Adipose tissue (tissue), 3 donors: ENCODE measurements around the gene ISLR. TPM values are rescaled to one million over a fixed set of nuclear protein-coding genes. Genes with fewer than 3 reads are reported as not detected.

Experiments
- H3K27ac ChIP-seq: one replicate; pipeline ENCODE4 v1.5.1; 2013; ENCODE audit warnings: low read depth, low read length
- WGBS, 3 donors: extraction: QIAGEN DNeasy Blood & Tissue Kit; methylation state at CpG; one replicate each; pipeline ENCODE4 v1.1.7; 2013; 5-methylcytosine and 5-hydroxymethylcytosine counted together
- polyA plus RNA-seq, 3 donors: library from polyadenylated mRNA; stranded (reverse); fragments of 200-250 nt; gene quantifications; one replicate each; pipeline ENCODE4 v1.2.3, GENCODE V29; 2013
- donor health status: healthy with polysubstance abuse.
- donor health status: Bipolar disorder and iron deficiency.
- donor health status: healthy.

The ISLR gene
- polyA plus RNA-seq, result 10 to 100 TPM in 2 of 3 donors, 1 to 10 TPM in 1; 2.5 to 65.8 (median 22.2) TPM

DNA sequence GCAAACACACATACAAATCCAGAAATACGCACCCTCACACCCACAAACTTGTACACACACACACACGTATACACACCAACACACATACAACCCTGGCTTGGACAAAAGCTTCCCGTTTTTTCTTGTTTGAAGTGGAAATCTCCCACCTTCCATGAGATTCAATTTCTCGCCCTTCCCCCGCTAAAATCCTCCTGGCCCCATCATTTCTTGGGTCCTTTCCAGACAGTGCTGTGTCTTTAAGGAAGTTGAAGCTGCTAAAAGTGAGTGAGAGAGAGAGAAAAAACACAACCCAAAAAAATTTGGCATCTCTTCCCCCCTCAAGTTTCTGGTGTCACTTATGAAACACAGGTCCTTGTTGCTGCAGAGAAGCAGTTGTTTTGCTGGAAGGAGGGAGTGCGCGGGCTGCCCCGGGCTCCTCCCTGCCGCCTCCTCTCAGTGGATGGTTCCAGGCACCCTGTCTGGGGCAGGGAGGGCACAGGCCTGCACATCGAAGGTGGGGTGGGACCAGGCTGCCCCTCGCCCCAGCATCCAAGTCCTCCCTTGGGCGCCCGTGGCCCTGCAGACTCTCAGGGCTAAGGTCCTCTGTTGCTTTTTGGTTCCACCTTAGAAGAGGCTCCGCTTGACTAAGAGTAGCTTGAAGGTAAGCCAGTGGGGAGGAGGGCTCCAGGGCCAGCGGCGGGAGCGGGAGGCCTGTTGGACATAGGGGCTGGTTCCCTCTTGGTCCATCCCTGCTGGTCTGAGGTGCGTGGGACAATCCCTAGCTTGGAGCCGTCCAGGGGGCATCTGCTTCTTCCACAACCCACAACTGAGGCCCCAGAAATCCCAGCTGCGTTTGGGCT lies at the start of gene ISLR:
Gene ISLR (plus strand): TSS at position 331 of the 839 bp plus-strand sequence. CDS start 1,149 bp downstream, outside the sequence.
- 37 to 63% (median 42%) methylated on average over 19 to 20 of the region's 20 CpGs for WGBS, 3 donors
- H3K27ac ChIP-seq, result no peak within 1 kb of the TSS

DNA sequence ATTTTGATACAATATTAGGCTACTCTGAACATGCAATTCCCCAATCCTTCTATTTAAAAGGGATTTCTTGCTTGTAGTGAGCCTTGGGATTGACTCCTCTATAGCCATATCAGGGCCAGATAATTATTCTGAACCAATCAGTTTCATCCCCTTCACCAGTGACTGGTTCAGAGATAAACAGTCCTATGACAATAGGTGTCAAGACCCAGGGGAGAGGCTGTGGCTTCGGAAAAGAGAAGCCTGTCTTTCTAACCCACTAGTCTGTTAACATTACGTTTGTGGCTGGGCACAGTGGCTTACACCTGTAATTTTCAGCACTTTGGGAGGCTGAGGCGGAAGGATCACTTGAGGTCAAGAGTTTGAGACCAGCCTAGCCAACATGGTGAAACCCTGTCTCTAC lies 49.3 kb upstream of the ISLR start:
- no peak overlapping the region for H3K27ac ChIP-seq
- WGBS, 3 donors, result 59 to 87% (median 84%) methylated on average over 3 of the region's 3 CpGs

- 48 to 74% (median 62%) methylated on average over 7 of the region's 7 CpGs for WGBS, 3 donors
- no peak overlapping the region for H3K27ac ChIP-seq
Measured at GRCh38 chr15:74124759-74125158, 48.8 kb upstream of the ISLR start.

GRCh38 chr15:74127255-74127953 lies 46.1 kb upstream of the ISLR start:
- 5 to 10% (median 9%) methylated on average over 44 of the region's 44 CpGs for WGBS, 3 donors
- H3K27ac ChIP-seq, result no peak overlapping the region

DNA sequence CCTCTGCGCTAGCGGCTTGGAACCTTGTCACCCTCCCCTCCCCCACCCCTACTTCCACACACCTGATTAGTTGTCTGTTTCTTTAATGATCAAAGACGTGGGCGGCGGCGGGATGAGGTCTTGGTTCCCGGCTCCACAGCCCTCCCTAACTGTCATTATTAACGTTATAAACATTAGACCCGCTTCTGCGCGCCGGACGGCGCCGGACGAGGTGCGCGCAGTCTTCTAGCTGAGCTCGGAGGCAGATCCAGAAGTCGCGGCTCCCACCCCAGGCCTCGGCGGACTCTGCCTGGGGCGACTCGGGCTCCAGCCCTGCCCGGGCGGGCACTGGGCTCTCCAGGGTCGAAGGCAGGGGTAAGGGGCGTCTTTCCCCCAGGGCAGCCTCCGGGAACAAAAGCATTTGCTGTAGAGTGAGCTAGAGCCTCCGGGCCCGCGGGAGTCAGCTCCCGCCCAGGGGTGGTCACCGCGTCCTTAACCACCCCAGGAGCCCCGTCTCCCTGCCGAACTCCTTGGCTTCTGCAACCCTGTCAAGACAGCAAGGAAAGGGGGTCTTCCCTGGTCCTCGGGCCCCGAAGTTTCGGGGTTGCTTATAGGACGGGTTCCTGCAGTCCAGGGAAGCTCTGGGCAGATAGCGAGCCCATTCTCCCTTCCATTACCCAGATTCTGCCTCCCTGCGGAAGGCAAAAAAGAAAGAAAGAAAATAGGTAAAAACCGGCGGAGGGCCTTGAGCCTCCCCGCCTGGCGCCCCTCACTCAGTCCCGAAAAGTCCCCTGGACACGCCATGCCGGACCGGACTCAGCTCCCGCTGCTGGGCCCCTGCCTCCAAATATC lies 45.3 kb upstream of the ISLR start:
- no peak overlapping the region for H3K27ac ChIP-seq
- WGBS, 3 donors, result 5 to 12% (median 11%) methylated on average over 52 to 53 of the region's 53 CpGs

DNA sequence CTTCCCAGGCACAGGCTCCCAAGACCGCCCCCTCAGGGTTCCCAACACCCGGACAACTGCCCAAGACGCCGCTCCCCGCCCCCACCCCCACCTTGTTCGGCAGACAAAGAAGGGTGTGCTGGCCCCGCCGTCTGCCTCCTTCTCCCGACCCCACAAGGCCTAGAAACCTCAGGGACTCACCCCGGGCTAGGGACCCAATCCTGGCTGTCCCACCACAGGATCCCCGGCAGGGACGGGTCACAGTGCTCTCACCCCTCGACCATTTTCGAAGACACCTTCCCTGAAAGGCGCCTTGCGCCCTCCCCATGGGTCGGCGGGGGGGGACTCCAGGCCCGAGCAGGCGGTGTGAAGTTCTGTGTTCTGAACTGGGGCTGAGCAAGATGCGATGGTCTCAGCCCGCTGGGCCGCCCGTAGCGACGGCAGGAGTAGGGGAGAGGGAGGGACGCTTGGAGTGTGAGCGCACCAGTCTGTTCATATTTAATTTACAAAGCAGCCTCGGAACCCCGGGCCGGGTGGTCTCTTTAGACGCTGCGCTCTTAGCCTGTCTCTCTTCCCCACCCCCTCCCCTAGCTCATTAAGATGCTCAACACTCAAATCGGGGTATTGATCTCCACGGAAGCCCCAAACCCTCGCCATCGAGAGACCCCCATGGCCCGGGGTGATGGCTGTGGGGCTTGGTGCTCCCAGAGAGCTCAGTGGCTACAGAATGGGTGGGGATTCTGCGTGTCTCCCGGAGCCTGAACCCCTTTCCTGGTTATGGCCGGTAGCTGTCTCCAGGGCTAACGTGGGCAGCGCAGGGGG lies 44.5 kb upstream of the ISLR start:
- H3K27ac ChIP-seq, result no peak overlapping the region
- WGBS, 3 donors, result 5 to 22% (median 19%) methylated on average over 42 to 43 of the region's 43 CpGs

GRCh38 chr15:74129586-74130154 lies 43.8 kb upstream of the ISLR start:
- no peak overlapping the region for H3K27ac ChIP-seq
- WGBS, 3 donors, result 2 to 5% (median 2%) methylated on average over 40 of the region's 40 CpGs

DNA sequence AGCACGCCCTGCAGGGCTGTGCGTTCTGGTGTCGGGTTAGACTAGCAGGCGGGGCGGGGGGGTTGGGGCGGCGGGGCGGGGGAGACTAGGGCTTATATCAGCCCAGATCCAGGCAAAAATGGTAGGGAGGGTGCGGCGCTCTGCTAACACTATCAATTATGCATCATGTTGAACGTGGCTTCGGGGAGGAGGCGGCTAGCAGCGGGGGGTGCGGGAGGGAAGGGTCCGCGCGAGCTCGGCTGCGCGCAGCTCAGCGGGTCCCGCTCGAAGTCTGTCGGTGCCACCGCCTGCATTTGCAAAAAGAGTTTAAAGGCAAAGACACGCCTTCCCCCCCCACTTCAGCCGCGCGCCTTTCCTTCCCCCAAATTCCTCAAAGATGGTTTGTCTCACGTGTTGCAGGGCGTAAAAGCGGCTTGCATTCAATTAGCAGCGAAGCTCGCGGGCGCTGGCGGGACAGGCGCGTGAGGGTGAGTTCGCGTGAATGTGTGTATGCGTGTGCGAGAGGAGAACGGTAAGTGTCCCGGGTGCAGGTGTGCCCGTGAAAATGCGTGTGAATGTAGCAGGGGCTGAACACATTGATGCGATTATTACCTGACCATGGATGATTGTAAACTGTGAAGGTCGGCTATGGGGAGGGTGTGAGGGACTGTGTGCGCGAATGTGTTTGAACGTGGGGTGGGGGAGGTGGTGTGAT lies 43.2 kb upstream of the ISLR start, which contains the start of gene ISLR2:
Gene ISLR2 (plus strand): TSS at position 432 of the 694 bp plus-strand sequence. CDS start 2,169 bp downstream, outside the sequence.
- WGBS, 3 donors, result 2% methylated on average over 48 to 53 of the region's 53 CpGs
- H3K27ac ChIP-seq, result no peak within 1 kb of the TSS

GRCh38 chr15:74130849-74131627 lies 42.5 kb upstream of the ISLR start:
- H3K27ac ChIP-seq, result no peak overlapping the region
- 6 to 39% (median 34%) methylated on average over 26 to 28 of the region's 28 CpGs for WGBS, 3 donors

DNA sequence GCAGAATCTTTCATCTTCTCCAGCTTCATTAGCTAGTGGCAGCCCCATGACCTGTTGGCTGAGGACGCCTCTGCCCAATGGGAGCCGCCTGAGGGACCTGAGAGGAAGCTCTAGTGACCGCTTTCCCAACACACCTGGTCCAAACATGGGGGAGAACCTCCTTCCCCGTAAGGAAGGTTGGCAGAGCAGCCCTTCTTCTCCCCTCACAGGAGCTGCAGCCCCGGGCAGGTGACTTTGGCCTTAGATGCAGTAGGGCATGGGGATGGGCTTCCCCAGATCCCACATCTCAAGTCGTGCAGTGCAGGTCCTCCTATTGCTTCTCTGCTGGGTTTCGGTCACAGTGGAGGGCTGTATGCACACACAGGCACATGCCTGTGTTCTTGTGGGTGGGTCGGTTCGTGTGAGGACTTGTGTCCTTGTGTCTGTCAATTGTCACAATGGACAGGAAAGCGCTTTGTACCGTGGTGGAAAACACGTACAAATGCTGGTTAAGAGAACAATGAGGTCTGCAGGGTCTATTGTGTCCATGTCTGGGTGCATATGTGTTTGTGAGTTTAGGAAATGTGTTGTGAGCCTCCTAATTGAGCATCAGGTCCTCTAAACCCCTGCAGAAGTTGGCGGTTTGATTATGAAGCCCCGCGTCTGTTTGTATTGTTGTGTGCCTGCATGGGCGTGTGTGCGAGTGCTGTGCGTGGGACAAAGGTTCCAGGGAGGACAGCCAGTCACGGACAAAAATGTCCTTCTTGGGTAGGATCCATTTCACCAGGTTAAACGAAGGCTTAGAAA lies 41.7 kb upstream of the ISLR start:
- no peak overlapping the region for H3K27ac ChIP-seq
- WGBS, 3 donors, result 19 to 49% (median 44%) methylated on average over 20 of the region's 20 CpGs

GRCh38 chr15:74132681-74133651 lies 40.5 kb upstream of the ISLR start:
- 17 to 56% (median 42%) methylated on average over 90 of the region's 90 CpGs for WGBS, 3 donors
- H3K27ac ChIP-seq, result no peak overlapping the region

DNA sequence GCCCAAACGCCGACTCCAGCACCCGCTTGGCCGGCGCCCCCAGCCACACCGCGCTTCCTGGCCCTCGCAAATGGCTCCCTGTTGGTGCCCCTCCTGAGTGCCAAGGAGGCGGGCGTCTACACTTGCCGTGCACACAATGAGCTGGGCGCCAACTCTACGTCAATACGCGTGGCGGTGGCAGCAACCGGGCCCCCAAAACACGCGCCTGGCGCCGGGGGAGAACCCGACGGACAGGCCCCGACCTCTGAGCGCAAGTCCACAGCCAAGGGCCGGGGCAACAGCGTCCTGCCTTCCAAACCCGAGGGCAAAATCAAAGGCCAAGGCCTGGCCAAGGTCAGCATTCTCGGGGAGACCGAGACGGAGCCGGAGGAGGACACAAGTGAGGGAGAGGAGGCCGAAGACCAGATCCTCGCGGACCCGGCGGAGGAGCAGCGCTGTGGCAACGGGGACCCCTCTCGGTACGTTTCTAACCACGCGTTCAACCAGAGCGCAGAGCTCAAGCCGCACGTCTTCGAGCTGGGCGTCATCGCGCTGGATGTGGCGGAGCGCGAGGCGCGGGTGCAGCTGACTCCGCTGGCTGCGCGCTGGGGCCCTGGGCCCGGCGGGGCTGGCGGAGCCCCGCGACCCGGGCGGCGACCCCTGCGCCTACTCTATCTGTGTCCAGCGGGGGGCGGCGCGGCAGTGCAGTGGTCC lies 39.7 kb upstream of the ISLR start:
- no peak overlapping the region for H3K27ac ChIP-seq
- WGBS, 3 donors, result 16 to 55% (median 47%) methylated on average over 71 of the region's 71 CpGs

GRCh38 chr15:74134387-74135027 lies 39.0 kb upstream of the ISLR start:
- 17 to 50% (median 48%) methylated on average over 46 to 53 of the region's 53 CpGs for WGBS, 3 donors
- H3K27ac ChIP-seq, result no peak overlapping the region
